Activated CD8-positive, alpha-beta memory T cell treated with anti-CD3 and anti-CD28 coated beads, Interleukin-2, amount 50 U/mL, for 24 hours (primary cell): ENCODE measurements around the gene GUCY2F.

Experiments
- DNase-seq: peaks from one replicate; pipeline ENCODE4 v3.0.0-alpha.2; 2020; ENCODE audit errors: extremely low read depth

The GUCY2F gene

DNA sequence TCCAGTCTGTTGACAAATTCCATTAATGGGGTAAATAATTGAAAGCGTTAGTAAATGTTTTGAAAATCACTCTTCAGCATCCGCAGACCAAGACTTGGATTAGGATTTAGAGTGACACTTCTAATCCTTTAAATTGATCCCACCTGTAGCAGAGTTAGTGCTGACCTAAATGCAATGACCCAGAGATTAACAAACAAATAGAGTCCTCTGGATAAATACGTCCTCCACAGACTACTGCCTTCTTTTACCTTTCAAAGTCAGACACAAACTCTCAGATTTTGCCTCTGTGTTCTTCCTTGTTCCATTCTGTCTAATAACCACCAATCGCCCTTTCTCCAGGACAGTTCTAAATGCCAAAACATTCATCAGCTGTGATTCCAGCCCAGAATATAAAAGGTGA is at the start of gene GUCY2F:
Gene GUCY2F, minus strand, starts transcription at position 101 of the 400 bp plus-strand sequence. CDS start 6,150 bp downstream, outside the sequence.
- no peak for DNase-seq

DNA sequence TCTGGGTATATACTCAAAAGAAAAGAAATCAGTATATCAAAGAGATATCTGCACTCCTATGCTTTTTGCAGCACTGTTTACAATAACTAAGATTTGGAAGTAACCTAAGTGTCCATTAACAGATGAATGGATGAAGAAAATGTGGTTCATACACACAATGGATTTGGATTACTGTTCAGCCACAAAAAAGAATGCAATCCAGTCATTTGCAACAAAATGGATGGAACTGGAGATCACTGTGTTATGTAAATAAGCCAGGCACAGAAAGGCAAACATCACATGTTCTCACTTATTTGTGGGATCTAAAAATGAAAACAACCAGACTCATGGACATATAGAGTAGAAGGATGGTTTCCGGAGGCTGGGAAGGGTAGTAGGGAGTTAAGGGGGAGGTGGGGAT is 37.1 kb upstream of the GUCY2F start:
- DNase-seq, result no peak

DNA sequence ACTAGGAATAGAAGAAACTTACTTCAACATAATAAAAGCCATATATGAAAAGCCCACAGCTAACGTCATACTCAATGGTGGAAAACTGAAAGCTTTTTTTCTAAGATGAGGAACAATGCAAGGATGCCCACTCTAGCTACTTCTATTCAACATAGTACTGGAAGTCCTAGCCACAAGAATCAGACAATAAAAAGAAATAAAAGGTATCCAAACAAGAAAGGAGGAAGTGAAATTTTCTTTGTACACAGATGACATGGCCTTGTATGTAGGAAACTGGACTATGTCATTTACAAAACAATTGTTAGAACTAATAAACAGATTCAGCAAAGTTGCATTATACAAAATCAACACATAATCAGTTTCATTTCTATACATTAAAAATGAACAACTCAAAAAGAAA is 29.2 kb upstream of the GUCY2F start:
- no peak for DNase-seq

DNA sequence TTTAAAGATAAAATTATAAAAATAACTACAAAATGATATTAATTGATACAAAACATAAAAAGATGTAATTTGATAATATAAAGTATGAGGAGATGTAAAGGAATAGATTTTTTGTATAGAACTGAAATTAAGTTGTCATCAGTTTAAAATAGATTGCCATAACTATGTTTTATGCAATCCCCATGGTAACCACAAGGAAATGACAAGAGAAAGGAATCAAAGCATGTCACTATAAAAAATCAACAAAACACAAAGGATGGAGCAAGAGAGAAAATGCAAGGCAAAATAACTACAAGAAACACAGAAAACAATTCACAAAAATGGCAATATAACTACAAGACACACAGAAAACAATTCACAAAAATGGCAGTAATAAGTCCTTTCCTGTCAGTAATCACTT is 27.0 kb upstream of the GUCY2F start:
- DNase-seq, result no peak

DNA sequence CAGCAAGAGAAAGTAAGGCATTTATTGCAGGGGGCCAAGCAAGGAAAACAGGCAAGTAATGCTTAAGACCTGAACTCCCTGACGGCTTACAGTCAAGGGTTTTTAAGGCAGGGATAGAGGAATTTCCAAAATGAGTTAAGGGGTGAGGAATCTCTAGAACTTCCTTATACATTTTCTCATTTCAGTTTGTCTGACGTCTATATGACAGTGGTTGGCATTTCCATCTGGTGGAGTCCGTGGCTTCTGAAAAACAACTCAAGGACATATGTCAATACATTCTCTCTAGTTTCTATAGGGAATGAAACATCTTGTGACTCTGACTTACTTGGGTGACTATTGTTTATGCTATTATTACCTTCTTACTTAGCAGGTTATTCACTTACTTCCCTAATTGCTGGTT is 19.3 kb upstream of the GUCY2F start:
- DNase-seq, result no peak

DNA sequence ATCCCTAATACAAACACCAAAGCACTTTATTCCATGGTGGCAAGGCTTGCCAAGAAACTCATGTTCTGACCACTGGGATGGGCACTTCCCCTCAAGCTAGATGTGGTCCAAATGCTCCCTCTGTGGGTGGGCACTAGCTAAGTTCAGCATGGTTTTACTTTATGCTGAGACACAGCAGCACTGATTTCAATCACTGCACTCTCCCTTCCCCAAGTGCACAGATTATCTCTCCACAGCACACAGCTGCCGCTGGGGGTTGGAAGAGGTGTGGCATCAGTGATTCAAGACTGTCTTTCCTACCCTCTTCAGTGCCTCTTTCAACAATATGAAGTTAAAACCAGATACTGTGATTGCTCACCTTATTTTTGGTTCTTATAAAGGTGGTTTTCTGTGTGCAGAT is 16.5 kb upstream of the GUCY2F start:
- DNase-seq, result no peak

DNA sequence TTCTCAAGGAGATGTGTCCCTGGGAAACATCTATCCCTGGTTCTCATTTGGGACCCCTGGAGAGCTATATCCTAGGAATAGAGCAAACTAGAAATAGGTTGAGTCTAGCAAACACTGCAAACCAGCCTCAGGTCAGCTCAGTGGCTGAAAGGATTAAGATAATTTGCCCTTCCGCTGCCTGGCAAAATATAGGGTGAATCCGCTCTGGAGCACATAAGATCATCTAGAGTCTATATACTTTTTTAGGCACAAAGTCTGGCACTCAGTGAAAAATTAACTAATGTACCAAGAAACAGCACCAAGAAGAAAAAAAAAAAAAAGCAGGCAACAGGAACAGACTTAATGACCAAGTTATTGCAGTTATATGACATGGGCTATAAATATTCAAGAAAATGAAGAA is 7.3 kb upstream of the GUCY2F start:
- DNase-seq, result no peak

DNA sequence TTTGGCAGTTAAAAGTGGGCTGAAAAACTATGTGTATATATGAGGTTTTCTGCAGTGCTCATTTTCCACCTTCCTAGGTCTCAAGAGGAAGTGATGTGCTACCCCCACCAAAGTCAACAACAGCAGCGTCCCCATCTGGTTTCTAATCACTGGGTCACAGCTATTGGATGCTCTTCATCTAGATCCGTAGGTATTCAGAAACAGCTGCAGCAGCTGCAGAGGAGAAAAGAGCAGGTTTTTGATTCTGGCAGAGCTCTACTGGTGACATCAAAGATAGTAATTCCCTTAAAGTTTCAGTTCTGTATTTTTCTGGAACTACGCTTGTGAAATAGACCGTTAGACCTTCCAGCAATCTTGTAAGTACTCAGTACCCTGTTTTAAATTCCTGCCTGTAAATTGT is 5.8 kb upstream of the GUCY2F start:
- DNase-seq, result no peak

DNA sequence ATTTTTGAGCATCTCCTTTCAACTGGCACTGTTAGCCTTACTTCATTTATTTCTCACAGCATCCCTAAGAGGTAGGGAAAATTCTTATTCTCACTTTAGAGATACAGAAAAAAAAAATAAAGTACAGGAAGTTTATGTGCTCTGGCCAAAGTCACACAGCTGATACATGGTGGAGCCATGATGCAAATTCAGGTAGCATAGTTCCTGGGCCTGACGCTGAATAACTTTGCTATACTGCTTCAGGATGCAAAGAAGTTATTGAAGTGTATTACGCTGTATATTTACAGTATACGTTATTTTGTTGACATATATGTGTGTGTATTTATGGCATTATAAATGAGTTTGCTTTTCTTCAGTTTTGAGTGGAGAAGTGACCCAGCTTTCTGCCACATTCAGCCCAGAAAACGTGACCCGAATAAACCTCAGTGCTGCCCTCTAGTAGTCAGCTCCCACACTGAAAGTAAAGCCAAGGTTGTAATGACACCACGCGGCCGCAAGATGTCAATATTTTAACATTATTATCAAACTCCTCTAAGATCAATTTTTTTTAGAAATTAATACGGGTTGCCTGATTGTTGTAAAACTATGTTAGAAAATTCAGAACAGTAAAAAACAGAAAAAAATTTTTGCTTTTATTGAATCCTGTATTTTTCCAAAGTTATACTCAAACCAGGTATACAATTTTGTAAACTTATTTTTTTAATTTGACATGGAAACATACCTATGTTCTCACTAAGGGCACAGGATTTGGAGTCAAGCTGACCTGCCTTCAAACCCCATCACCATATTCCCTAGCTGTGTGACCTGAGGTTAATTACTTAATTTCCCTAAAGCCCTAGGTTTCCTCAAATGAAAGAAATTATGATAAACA is 3.8 kb upstream of the GUCY2F start:
- DNase-seq, result peak; percentile 10

DNA sequence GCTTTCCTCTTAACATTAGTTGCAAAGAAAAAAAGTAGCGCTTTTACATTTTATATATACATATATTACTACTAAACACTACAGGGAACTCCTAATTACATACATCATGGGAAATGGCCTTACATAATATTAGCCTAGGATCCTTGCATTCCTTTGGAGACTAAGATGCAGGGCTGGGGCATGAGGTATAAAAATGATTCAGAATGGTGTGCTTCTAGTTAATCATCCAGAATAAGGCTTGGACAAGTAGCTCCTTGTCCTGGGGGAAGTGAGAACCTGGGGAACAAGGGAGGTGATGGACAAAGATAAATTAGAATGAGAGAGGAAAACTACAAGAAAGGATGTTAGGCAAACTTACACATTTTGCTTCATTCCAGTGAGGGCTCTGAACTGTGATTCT is 3.0 kb upstream of the GUCY2F start:
- DNase-seq, result no peak

DNA sequence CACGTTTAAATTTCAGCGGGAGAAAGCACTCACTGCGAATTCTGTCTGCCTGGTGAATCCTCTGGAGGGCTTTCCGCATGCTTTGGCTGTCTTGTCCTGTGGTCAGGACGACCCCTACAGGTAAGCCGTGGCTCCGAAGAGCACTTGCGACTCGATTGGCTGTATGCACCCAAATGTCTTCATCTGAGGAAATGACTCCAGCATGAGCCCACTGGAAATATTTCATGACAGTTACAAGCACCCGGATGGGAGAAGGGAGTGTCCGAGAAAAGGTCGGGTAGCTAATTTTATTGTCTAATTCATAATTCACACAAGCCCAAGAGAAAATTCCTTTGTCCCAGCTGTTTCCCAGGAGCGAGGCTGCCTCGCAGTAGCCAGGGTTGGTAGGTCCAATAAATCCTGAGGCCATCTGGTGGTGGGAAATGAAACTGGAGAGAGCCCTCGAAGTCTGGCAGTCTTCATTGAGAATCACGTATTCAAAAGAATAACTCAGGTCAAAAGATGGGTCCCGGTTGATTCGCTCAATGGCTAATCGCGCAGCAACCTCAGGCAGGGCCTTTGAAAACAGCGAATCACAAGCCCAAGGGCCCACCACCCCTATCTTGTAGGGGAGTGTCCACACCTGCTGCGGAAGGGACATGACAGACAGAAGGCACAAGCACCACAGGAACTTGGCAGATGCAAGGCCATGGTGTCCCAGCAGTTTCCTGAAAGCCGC is 6.6 kb downstream of the GUCY2F start:
- DNase-seq, result no peak

DNA sequence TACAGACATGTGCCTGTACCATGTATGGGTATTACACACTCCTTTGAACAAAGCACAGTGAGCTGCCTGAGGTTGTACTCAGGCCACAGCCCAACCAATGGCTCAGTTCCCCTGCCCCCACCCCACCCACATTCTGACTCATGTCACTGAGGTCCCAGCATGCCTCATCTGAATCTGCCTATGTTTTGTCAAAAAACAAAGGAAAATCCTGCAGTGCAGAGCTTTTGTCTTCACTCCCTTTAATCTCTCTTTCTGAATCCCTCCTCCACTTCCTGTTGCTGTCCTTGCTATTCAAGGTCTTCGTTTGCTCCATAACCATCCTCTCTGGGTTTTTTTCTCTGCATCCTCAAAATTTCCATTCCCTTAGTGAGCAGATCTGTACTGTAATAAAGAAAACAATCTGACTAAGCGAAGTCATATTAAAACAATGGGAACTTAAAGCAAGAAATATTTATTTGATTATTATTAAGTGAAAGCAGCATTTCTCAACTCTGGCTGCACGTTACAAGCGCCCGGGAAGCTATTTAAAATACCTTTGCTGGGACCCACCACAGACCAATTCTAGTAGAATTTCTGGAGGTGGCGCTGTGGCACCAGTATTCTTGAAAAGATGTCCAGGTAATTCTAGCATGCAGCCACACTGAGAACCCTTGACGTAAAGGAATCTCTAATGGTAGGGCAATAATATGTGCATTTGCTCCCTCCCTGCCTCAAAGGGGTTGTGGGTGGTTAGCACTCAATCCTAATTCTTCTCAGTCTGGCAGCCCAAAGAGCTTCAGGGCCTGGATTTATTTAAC is 8.7 kb downstream of the GUCY2F start:
- no peak for DNase-seq

DNA sequence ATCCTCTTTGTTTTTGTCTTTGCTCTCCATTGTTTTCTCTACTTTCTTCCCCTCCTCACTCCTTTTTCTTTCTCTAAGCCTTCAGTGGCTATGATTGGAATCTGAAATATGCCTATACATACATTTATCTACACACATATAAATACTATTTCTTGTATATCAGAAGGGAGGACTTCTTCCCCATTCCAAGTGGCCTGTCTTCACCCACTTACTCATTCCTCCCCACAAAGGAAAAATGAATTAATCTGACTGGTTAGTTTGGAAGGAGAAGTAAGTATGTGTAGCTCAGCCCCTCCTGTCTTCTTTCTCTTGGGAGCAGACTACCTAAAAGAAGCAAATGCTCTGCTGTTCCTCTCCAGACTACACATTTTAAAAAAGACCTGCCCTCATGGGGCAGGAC is 17.7 kb downstream of the GUCY2F start:
- DNase-seq, result no peak

DNA sequence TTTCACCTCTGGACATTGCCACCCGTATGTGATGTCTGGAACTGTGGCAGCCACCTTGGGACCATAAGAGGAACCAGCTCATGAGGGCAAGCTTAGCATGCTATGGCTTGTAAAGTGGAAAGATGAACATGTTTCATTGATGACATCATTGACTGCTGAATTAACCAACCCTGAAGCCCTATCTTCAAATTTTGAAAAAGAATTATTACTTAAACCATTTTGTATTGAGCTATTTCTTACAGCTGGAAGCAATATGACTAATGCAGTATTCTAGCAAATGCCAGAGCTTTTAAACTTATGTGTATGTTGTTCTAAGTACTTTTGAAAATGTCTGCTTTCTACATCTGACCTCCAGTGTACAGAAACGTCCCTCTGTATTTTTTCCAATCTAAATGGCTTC is 18.1 kb downstream of the GUCY2F start:
- no peak for DNase-seq

DNA sequence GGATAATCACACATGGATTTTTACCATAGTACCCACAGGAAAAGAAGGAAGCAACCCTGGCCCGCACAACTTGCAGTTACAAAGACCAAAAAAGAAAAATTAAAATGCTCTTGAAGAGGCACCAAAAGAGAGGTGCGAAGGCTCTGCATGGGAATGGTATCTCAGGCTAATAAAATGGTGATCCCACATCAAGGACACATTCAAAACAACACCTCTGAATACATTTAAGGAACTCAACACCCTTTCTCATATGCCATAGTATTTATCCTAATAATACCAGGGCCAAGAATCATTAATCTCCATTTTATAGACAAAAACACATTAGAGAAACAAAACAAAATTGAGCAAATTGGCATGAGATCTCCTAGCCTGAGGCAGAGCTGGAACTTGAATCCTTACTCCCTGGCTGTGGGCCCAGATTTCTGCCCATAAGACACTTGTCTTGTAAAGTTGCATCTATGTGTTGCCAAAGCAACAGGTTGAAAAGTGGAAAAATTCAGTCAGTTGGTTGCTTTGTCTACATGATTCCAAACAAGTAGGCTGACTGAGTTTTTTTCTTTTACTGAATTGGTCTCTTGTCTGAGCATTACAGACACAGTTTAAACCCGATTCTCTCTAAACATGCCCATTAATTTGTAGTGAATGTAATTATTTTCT is 33.5 kb downstream of the GUCY2F start:
- no peak for DNase-seq

DNA sequence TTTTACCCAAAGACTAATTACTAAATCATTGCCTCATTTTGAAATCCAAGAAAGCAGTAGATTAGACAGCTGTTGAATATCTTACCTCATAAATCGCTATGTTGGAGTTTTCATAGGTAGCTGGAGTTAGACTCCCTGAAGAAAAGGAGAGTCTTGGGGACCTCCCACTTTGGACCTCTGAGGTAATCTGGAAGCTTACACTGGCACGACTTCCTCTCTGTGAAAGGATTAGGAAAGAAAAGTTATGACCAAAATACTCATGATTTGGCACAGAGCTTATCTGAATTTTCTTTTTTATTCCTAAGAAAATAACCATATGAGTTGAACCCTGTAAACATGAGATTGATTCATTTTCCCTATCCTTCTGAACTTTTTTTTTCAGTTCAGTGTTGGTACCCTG is 40.6 kb downstream of the GUCY2F start:
- DNase-seq, result no peak

DNA sequence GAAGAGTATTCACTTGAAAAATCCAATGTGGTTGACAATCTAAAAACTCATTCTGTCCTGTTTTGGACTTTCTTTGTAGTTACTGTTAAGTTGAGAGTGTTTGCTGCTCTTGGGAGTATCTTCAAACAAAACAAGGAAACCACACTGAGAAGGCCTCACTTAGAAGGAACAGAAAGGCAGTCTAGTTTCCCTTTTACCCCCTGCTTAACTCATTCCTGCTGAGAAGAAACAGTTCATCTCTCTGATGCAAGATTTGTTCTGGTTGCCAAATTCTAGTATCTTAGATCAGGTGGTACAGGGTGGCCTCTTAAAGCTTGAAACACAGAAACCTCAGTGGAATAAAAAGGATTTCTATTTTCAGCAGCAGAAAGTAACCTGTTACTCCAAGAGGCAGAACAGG is 41.4 kb downstream of the GUCY2F start:
- DNase-seq, result no peak

DNA sequence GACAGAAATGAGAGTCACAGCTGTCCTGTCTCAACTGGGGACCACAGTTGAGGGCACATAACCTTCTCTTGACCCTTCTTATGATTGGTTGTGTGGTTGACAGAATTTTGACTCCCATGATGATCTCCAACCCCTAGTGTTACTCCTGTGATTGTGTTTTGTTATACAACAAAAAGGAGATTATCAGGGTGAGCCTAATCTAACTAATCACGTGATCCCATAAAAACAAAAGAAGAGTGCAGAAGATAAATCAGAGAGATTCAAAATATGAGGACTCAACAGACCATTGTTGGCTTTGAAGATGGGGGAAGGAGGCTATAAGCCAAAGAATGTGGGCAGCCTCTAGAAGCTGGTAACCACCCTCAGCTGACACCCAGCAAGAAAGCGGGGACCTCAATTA is 72.7 kb downstream of the GUCY2F start:
- no peak for DNase-seq

DNA sequence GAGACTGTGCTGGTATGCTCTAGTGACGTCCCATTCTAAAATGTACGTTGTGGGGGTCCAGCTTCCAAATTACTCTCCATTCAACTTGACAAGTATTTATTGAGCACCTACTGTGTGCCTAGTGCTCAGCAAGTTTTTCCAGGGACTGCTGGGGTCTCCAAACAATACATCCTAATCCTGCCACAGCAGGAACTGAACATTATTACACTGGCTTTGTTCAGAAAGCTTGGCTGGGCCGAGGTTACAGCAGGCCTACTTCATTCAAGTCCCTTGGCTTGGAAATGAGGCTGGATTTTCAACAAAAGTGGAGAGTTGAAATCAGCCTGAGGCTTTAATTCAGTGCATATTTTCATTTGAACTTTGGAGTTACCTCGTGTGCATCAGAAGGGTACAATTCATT is 78.0 kb downstream of the GUCY2F start:
- no peak for DNase-seq

DNA sequence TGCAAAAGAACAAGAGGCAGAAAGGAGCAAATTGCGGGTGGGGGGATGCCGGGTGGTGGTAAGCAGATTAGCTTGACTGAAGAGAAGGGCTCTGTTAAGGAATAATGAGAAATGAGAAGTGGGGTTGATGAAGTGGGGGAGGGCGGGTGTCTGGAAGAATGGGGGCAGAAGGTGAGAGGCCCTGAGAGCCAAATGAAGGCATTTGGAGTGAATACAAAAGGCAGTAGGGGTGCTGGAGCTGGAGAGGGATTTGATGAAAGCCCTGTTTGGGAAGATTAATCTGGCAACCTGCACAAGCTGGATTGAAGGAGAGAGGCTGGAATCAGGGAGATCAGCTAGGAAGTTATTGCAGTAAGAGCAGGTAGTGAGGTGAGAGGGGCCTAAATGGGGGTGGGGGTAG is 82.1 kb downstream of the GUCY2F start:
- DNase-seq, result no peak

DNA sequence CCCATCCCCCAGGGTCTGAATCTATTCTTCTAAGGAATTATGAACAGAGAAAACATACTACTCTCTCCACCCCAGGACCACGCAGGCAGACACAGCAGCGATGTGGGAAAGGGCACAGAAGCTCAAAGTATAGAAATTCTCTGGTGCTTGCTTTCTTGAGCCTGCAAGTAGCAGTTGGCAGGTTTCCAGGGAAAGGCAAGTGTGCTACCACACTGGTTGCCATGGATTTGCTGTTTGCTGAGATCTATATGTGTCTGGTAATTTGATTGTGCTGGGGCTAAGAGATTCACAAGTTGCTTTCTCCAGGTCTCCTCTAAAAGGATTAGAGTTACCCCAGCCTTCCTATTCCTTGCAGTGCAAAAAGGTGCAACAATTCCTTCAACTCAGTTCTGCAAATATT is 83.1 kb downstream of the GUCY2F start:
- DNase-seq, result no peak

DNA sequence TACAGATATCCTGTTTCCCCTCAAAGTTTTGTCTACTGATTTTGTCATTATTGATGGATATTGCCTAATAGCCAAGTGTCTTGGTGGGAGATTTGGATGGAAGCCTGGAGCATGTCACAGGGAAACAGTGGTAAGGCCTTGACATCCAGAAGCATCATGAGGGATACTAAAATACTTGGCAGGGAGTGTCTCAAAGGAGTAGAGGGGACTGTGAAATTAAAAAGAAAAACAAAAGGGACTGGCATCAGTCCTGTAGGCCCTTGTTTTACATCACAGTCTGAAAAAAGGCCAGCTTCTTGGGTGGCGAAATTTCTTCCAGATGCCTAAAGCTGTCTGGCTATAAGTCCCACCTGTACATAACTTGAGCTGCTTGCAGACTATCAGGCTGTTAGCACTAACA is 83.8 kb downstream of the GUCY2F start:
- no peak for DNase-seq
